GF-D8 (cell line): ENCODE measurements around the gene KRT16.
"Not testable (repeated sequence)": the region's sequence is repeated elsewhere in the genome, so short reads cannot be mapped to it uniquely, and the experiment has no call there.

Experiments
- DNase-seq: peaks from one replicate; lab custom pipeline; 2025; lab: John Stamatoyannopoulos, UW

The KRT16 gene

DNA sequence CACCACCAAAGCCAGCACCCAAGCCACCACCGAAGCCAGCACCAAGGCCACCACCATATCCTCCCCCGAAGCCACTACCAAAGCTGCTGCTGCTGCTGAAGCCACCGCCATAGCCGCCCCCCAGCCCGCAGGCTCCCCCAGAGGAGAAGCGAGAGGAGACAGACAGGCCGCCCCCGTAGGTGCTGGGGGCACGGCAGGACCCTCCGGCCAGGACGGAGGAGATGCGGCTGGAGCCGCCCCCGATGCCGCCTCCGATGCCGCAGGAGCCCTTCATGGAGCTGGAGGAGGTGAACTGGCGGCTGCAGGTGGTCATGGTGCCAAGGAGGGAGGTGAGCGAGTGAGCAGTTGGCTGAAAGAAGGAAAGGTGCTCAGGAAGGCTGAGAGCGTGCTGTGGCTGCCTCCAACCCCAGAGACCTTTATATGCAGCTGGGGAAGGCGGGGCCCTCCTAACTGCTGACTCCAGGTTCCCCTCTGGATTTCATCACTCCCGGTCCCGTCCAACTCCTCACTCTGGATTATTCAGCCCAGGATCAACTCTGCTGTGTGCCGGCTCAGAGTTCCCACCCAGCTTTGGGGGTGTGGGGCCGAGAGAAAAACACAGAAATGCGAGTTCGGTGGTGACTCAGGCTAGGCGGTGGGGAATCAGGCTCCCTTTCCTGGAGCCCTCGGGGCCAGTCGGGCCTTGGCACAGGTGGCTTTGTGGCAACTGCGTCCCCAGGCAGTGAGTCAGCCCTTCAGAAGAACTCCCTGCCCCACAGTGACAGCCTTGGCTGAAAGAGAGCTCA is at the start of gene KRT16:
TSS of gene KRT16 (minus strand) at position 392 of the 785 bp plus-strand sequence. CDS start at position 313, 79 bp downstream.
- DNase-seq, result not testable (repeated sequence)

DNA sequence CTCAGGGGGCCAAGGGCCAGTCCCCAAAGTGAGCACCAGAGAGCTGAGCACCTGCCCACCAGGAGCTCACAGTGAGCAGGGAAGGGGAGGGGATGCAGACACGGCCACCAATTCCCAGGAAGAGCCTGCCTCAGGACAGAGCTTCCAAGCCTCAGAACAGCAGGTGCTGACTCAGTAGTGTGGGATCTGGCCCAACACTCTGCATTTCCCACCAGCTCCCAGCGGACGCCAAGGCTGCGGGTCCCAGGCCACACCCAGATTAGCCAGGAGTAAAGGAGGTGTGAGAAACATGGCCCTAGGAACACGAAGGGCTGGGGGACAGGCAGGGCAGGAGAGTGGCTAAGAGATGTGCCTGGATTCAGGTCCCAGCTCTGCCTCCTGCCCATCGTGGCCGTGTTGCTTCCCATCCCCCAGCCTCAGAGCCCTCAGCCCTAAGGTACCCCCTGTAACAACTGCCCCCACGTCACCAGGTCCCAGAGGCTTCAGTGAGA is 47.7 kb upstream of the KRT16 start:
- DNase-seq, result no peak

DNA sequence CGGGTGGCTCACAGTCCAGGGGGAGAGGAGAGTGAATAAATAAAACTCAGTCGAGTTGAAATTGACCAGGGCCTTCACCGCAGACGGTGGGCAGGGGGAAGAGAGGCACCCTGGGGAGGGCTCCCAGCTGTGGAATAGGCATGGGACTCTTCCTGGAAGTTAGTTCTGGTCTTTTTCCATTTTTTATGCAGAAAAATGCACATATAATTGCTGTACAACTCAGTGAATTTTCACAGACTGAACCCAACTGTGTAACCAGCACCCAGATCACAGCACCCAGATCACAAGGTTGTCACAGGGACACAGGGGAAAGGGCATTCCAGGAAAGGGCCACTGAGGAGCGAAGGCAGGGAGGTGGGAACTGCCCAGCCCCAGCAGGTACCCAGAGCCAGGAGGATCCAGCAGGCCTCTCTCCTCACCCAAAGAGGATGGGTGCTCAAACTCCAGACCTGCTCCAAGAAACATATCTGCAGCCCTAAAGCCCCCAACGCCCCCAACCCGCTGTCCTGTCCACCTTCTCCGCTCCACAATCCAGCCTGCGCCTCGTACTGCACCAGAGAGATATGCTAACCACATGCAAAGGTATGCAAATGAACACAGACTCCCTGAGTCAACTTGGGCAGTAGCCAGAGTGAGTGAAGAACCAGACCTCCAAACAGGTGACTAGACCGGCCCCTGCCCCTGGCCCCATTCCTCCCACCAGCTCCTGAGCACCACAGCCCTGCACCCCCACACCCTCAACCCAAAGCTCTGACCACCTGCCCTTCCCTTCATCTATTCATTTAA is 47.1 kb upstream of the KRT16 start:
- no peak for DNase-seq

DNA sequence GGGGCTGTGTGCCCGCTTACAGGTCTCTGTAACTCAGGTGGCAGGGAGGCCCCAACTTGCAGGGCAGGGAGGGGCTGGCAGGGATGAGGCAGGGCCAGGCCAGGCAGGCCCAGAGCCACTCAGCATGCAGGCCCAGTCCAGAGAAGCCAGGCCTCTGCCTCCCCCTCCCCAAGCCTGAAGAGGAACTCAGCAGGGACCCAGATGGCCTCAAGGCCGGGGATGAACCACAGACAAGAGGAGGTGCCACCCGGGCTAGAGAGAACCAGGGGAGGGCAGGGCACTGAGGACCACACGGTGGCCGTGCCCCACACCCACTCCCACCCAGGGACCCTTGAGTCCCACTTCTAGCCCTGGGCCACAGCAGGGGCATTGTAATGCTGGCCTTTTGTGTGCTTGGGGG is 46.3 kb upstream of the KRT16 start:
- DNase-seq, result no peak

DNA sequence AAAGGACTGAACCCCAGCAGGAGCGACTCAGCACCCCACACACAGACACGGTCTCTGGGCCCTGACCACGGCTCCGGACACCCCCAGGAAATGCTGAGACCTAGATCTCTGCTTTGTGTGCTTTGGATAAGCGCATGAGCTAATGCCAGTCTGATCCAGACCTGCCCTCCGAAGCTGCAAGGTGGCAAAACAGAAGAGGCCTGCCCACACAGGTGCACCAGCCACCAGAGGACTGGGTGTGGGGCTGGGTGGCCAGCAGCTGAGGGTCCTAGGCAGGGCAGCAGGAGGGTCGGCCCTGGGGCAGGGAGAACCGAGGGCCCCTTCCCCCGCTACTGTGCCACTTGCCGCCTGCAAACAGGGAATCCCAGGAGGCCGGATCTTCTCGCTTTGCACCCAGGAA is 45.4 kb upstream of the KRT16 start:
- no peak for DNase-seq

DNA sequence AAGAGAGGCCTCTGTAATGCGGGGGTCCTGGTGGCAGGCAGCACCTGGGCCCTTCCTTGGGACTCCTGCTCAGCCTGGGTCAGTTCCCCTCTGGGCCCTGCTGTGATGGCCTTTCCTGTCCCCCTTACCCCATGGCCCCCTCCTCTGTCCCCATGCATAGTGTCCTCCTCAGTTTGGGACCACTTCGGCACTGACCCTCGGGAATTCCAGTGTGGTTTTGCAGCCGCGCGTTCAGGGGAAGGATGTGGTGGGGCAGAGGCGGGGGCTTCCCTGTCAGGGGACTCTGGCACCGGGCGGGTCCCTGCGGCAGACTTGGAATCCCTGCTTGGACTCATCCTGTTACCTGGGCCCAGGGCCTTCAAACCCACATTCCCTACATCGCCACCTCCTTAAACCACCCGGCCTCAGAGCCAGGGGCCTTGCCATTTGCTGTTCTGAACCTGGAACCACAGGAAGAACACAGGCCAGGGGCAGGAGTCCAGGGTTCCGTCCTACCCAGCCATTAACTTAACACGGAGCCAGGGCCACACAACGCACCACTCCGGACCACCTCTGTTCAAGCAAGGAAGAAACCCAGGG is 44.7 kb upstream of the KRT16 start:
- DNase-seq, result no peak

DNA sequence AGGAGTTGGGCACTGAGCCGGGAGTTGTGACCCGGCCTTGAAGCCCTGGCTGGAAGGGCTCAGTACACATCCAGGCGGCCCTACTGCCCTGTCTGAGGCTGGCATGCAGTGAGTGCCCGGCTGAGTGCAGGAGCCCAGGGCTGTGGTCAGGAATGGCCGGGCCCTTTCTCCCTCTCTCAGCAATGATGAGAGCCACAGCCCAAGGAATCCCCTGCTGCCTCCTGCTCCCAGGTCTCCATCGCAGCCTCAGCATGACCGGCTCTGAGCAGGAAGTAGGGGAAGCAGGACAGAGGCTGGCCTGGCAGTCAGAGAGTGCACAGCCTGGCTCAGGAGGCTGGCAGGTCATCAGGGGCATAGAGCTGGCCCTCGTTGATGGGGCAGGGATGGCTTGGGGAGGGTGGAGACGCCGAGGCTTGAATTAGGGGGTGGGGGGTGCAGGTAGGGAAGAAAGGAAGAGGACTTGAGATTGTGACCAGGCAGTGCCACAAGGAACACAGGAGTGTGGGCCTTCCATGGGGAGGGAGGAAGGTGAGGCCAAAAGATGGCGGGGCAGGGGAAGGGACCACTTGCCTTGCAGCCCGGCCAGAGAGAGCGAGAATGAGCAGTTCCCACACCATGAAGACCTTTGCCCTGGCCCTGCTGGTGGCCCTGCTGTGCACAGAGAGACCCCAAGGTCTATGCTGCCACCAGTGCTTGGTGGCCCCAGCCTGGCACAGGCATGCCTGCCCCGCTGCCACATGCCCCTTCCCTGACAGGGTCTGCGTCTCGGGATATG is 43.9 kb upstream of the KRT16 start:
- no peak for DNase-seq

DNA sequence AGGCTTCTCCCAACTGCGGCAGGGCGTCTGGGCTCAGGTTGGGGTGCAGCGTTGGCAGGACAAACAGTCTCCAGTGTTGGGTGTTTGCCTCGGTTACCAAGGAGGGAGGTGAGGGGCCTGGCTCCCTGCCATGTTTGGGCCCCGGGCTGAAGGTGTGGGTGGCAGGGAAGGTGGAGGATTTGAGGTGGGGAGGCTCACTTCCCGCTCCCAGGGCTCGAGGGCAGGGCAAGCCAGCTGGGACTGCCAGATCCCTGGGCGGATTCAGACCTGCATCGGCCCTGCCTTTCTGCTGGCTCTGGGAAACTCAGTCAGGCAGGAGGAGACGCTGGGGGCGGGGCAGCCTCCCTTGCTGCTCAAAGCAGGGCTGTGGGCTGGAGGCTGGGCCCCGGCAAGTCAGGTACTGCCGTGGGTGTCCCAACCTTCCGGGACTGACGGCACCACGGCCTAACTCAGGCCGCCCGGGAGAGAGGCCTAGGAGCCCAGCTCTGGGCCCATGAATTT is 43.1 kb upstream of the KRT16 start:
- DNase-seq, result no peak

DNA sequence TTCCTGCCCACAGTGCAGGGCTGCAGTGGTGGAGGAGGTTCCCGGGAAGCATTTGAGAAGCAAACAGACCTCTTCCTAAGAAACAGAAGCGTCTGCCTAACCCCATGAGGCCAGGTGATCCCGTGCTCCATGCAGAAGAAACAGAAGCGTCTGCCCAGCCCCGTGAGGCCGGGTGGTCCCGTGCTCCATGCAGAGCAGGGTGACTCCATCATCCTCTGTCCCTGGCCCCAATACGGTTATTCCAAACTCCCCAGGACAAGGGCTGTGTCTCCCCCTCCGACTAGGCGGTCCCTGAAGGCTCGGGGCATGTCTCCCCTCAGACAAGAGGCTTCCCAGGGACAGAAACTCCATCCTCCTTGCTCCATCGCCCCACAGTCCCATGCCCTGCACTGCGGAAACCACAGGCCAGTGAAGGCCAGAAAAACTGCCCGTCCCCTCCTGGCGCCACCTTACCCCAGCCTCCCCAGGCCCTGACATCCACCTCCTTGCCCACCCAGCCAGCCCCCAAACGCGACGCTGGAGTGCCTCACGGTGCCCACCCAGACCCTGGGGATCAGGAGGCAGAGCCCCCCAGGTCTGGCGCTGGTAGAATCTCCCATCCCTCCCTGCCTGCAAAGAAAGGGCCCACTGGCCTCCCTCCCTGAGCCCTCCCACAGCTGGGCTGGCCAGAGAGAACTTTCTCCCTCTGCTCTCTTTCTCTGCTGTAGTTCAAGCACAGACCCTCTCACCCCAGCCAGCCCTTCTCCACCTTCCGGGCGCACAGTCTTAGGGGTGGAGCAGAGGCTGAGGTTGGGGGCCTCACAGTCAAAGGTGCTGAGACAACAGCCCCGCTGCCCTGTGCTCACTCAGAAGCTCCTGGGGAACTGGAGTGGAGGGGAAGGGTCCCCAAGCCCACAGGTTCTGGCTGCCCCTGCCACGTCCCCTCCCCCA is 42.4 kb upstream of the KRT16 start:
- DNase-seq, result no peak

DNA sequence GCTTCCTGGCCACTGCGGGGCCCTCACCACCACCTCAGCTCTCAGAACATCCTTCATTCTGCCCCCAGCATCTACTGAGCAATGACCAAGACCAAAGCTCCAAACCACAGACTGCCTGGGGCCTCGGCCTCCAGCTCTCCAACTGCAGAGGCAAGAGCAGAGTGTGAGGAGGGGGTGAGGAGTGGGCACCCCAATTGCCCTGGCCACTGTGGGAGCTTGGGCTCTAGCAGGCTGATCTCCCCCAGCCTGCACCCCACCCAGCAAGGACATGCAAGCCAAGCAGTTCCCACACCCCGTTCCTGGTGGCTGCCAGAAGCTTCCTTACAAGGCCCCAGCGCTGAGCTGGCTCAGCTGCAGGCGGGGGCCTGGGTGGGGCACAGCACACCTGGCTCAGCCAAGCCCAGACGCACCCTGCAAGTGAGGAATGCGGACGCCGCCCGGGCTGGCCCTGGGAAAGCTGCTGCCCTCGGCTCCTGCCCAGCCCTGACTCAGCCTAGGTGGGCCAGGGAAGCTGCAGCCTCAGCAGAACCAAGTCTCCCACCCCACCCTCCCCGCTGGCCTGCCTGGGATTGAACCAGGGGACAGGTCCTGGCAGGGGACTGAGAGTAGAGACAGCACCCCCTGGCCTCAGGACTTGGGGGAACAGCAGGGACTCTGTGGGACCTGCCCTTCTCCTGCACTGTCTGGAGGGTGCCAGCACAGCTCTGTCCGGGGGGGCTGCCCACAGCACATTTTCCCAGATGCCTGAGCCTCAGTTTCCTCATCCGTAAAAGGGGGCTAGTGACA is 41.5 kb upstream of the KRT16 start:
- no peak for DNase-seq

DNA sequence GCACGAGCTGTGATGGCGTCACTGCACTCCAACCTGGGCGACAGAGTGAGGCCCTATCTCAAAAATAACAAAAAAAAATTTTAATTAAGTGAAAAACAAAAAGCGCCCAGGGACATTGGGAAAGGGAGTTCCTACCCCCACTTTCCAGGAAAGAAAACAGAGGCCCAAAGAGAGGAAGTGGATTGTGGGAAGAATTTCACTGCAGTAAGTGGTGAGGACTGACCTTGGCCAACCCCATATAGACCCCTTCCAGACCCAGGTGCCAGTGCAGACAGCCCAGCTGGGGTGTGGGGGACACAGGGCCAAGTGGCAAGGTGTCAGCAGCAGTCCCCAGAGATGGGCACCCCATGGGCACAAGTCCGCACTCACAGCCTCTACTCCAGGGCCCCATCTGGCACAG is 40.9 kb upstream of the KRT16 start:
- DNase-seq, result no peak

DNA sequence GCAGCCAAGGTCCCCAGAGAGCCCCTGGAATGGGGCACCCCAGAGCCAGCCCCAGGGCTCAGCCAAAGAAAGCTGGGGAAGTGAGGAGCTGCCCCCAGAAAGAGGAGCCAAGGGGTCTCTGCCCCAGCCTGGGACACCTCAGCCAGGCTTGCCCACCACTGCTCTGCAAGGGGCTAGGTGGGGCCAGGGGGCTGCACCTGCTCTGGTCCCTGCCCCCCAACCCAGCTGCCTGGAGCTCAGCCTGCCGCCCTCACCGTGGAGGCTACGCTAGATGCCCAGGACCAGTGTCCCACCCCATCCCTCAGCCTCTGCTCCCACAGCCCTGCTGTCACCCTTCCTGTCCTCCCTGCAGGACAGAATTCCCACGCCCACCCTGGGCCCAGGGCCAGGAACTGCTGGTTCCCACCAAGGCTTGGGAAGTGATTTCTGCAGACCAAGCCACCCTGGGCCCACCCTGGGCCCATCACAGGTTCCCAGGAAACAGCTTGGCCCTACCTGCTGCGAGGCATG is 39.9 kb upstream of the KRT16 start:
- DNase-seq, result no peak

DNA sequence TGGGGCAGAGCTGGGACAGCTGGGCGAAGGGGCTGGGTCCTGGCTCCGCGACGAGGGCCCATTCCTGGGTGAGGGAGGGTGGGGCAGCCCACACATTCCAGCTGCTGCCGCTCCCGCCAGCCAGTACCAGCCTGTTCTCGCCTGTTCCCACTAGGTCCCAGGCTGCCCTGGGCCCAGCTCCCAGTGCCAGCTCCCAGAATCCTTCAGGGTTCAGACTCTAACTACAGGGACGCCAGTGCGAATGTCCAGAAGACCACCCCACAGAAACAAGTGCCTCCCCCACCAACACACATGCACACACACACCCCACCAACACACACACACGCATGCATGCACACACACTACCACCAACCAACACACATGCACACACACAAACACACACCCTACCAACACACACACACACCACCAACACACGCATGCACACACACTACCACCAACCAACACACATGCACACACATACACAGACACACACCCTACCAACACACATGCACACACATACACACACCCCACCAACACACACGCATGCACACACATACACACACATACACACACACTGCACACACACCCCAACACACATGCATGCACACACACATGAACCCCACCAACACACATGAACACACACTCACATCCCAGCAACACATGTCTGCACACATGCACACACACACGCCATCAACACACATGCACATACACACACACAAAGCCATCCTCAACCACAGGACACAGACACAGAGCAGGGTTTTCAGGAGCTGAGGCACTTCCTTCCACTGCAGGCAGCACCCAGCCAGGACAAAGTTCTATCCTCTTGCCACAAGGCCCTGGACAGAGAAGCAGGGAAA is 39.3 kb upstream of the KRT16 start:
- no peak for DNase-seq

DNA sequence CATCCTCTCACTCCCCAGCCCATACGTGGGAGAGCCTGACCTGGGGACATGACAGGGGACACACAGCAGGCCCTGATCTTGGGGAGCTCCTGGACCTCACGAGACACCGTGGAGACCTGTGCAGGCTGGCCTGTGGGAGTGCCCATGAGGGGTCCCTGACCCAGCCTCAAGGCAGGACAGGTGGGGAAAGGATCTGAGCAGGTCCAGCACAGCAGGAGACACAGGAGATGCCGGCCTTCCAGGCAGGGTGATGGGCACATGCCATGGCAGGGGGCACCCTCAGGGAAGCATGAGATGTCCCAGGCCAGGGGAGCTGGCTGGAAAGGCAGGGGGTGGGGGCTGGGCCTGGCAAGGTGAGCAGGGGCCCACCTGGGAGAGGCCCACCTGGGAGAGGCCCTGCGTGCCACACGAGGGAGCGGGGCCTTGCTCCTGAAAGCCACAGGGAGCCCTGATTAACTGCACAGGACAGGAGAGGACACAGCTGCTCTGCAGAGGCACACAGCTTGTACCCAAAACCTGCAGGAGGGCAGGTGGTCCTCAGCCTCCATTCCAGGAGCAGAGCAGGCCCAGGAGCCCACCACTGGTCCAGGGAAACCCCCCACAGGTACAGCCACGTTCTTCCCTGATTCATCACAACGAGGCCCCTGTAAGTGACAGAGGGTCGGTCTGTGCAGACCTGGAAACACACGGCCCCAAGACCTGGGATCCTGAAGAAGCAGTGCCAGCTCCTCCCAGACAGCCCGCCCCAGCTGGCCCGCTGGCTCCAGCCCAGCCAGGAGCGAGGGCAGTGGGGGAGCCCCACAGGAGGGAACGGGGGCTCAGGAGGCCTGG is 38.4 kb upstream of the KRT16 start:
- DNase-seq, result no peak

DNA sequence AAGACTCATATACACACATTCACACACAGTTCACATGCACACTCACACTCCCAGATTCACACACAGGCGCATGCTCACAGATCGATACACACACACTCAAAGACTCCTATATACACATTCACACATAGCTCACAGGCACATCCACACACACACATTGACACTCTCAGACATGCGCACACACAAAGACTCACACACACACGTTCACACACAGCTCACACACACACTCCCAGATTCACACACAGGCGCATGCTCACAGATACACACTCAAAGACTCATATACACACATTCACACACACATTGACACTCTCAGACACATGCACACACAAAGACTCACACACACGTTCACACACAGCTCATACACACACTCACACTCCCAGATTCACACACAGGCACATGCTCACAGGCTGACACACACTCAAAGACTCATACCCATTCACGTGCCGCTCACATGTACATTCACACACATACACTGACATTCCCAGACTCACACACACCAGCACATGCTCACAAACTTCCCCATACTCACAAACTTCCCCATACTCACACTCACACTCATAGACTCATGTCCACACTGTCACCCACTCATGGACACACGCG is 37.5 kb upstream of the KRT16 start:
- DNase-seq, result no peak

DNA sequence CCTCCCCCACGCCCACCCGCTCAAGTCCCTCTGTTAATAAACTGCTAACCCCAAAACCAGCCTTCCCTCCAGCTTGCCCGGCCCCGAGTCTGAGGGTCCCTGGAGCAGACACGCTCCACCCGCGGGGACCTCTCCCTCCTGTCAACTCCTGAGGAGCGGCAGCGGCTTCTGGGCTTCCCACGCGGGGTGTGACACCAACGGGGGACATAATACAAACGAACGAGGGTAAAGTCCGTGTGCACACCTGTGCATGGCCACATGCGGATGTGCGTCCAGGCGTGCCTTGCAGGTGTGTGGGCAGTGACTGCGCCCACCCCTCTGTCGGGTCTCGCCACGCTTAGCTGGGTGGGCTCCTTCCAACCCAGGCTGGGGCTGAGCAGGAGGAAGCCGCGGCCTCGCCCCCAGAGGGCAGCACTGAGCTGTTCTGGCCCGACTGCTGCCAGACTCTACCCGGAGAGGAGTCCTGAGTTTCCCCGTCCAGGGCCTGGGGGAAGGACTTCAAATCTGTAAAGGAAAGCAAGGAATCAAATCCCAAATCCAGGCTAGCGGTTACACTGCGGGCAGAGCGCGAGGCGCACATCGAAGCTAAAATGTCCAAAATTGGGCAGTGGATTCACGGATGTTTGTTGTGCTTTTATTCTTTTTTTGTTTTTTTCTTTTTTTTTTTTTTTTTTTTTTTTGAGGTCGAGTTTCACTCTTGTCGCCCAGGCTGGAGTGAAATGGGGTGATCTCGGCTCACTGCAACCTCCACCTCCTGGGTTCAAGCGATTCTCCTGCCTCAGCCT is 36.0 kb upstream of the KRT16 start:
- peak; percentile 48 for DNase-seq

DNA sequence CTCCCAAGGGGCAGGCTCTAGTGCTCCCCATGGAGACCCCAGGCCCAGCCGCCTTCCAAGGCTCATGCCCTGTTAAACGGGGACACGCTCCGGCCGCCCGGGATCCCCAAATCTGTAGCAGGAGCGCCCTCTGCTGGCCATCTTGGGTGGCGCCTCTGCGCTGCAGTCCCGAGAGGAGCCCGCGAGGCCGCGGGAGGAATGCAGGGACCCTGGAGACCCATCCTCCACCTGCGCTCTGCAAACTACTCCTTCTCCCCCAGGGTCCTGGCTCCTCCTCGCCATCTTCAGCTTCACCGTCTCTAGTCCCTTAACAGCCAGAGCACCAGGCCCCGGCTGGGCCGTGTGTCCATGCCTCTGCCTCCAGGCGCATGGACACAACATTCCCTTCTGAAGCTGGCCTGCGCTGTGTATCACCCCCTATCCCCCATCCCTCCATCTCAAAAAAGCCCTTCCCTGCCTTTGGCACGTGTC is 35.4 kb upstream of the KRT16 start:
- peak; percentile 13 for DNase-seq
